ENCODE results near the gene ZNF688. TPM values are rescaled to one million over a fixed set of nuclear protein-coding genes. Genes with fewer than 3 reads are reported as not detected.

ZNF688 gene
- total and polyA plus RNA-seq, 9 of the 15 experiments (the other 6 are each of a cell fraction or from before 2014, with no cell fraction given) = 0.48 to 12.9 (median 4.5) TPM

DNA sequence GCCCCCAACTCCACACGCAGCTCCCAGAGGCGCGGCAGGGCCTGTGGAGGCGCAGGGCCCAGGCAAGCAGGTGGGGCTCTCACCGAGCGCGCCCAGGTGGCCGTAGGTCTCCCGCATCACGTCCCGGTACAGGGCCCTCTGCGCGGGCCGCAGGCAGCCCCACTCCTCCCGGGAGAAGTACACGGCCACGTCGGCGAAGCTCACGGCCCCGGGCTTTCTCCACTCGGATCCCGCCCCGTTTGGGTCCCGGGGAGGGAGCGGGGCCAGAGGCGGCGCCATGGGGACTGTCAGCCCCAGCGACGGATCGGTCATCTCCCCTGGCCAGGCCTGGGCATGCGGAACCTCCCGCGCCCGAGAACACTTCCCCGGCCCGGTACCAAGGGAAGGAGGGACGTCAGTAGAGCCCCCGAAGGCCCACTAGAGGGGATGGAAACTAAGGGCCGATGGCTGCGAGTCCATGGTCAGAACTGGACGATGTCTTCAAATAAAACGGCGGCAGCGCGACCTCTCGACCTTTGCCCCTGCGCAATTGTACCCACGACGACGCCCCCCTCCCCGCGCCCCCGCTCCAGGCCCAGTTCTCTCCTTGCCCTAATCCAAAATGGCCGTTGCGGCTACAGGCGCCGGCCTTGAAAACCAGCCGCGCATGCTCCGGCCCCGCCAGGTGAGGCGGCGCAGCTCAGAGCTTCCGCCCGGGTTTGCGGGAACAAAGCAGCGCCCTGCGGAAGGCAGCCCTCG lies 37.0 kb downstream of the ZNF688 start, which contains the start of gene ZNF747 (continued):
- TF ChIP-seq GATA2 (CRISPR knock-in tag; IDR thresholded peaks at IDR 0.05) (no peak), SAP30 (IDR thresholded peaks at IDR 0.05; ENCODE audit: borderline replicate concordance, insufficient read depth, low read depth, low read length, poor library complexity, severe bottlenecking) (peak; percentile 13), POLR3A (IDR thresholded peaks at IDR 0.05; ENCODE audit: borderline replicate concordance, extremely low read depth, insufficient read depth, insufficient read length) (no peak), PPARD (CRISPR knock-in tag; IDR thresholded peaks at IDR 0.05) (no peak), POLR2AphosphoS5 (IDR thresholded peaks at IDR 0.05; ENCODE audit: control insufficient read depth, insufficient read depth, low read depth, low read length) (peak; percentile 80), NFRKB (IDR thresholded peaks at IDR 0.05; ENCODE audit: low read depth) (0 out of 2 replicates have a peak, but pooled peaks have one; percentile 76), PTRF (tag; IDR thresholded peaks at IDR 0.05) (no peak), ZNF766 (CRISPR knock-in tag; conservative IDR thresholded peaks at IDR 0.05) (peak; percentile 72), TAF1 (IDR thresholded peaks at IDR 0.05; ENCODE audit: control insufficient read depth, extremely low read depth, insufficient read depth, low read length, severe bottlenecking) (peak; percentile 85), ZNF311 (CRISPR knock-in tag; IDR thresholded peaks at IDR 0.05) (no peak), RNF2 (IDR thresholded peaks at IDR 0.05) (no peak; the same call in 1 of the 2 replicates), MEIS2 (IDR thresholded peaks at IDR 0.05; ENCODE audit: partially characterized antibody) (peak; percentile 67), PRPF4 (IDR thresholded peaks at IDR 0.05; ENCODE audit: insufficient read depth, low read depth, low read length, poor library complexity, severe bottlenecking) (peak; percentile 77), KLF6 (CRISPR knock-in tag; IDR thresholded peaks at IDR 0.05; ENCODE audit: borderline replicate concordance) (peak; percentile 81; the same call in 1 of the 2 replicates), TBP (optimal IDR thresholded peaks at IDR 0.05; ENCODE audit: low read depth, low read length) (peak; percentile 67)
- TF ChIP-seq, protein P1, sequence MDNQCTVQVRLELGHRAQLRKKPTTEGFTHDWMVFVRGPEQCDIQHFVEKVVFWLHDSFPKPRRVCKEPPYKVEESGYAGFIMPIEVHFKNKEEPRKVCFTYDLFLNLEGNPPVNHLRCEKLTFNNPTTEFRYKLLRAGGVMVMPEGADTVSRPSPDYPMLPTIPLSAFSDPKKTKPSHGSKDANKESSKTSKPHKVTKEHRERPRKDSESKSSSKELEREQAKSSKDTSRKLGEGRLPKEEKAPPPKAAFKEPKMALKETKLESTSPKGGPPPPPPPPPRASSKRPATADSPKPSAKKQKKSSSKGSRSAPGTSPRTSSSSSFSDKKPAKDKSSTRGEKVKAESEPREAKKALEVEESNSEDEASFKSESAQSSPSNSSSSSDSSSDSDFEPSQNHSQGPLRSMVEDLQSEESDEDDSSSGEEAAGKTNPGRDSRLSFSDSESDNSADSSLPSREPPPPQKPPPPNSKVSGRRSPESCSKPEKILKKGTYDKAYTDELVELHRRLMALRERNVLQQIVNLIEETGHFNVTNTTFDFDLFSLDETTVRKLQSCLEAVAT (IDR thresholded peaks at IDR 0.05) = peak in 1 of 2 experiments; percentile 89; a peak in 2 of 4 replicates
- TF ChIP-seq, protein P2, sequence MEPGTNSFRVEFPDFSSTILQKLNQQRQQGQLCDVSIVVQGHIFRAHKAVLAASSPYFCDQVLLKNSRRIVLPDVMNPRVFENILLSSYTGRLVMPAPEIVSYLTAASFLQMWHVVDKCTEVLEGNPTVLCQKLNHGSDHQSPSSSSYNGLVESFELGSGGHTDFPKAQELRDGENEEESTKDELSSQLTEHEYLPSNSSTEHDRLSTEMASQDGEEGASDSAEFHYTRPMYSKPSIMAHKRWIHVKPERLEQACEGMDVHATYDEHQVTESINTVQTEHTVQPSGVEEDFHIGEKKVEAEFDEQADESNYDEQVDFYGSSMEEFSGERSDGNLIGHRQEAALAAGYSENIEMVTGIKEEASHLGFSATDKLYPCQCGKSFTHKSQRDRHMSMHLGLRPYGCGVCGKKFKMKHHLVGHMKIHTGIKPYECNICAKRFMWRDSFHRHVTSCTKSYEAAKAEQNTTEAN (CRISPR knock-in tag; IDR thresholded peaks at IDR 0.05) = 0 out of 2 replicates have a peak, but pooled peaks have one; percentile 56
- TF ChIP-seq, protein P3, sequence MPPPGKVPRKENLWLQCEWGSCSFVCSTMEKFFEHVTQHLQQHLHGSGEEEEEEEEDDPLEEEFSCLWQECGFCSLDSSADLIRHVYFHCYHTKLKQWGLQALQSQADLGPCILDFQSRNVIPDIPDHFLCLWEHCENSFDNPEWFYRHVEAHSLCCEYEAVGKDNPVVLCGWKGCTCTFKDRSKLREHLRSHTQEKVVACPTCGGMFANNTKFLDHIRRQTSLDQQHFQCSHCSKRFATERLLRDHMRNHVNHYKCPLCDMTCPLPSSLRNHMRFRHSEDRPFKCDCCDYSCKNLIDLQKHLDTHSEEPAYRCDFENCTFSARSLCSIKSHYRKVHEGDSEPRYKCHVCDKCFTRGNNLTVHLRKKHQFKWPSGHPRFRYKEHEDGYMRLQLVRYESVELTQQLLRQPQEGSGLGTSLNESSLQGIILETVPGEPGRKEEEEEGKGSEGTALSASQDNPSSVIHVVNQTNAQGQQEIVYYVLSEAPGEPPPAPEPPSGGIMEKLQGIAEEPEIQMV (tag; conservative IDR thresholded peaks at IDR 0.05; ENCODE audit: low read depth) = peak; percentile 40; the same call in 1 of the 2 replicates
- TF ChIP-seq, protein P4, sequence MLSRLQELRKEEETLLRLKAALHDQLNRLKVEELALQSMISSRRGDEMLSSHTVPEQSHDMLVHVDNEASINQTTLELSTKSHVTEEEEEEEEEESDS (CRISPR knock-in tag; IDR thresholded peaks at IDR 0.05) = no peak
- TF ChIP-seq, protein P5, sequence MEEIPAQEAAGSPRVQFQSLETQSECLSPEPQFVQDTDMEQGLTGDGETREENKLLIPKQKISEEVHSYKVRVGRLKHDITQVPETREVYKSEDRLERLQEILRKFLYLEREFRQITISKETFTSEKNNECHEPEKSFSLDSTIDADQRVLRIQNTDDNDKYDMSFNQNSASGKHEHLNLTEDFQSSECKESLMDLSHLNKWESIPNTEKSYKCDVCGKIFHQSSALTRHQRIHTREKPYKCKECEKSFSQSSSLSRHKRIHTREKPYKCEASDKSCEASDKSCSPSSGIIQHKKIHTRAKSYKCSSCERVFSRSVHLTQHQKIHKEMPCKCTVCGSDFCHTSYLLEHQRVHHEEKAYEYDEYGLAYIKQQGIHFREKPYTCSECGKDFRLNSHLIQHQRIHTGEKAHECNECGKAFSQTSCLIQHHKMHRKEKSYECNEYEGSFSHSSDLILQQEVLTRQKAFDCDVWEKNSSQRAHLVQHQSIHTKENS (CRISPR knock-in tag; IDR thresholded peaks at IDR 0.05) = no peak
